IMR-90 (cell line): ENCODE results near the gene BRWD1.

Experiments used
- MXI1 ChIP-seq: IDR thresholded peaks from 2 replicates; pipeline ENCODE4 v1.6.1; 2012; ENCODE audit warnings: low read depth, mild to moderate bottlenecking, low read length, moderate library complexity, borderline replicate concordance
- POLR2A ChIP-seq: IDR thresholded peaks from 2 replicates; pipeline ENCODE4 v1.6.1; 2012; ENCODE audit warnings: mild to moderate bottlenecking, low read depth, low read length
- RFX5 ChIP-seq: IDR thresholded peaks from 2 replicates; pipeline ENCODE4 v1.8.0; 2012; ENCODE audit warnings: low read depth, mild to moderate bottlenecking, low read length, moderate library complexity
- SMC3 ChIP-seq: fragments of 150-350 bp; IDR thresholded peaks from 2 replicates; pipeline ENCODE4 v1.6.1; 2016; ENCODE audit warnings: low read depth, mild to moderate bottlenecking, antibody characterized with exemption, low read length, moderate library complexity
- TF ChIP-seq, protein P1 (sequence below): conservative IDR thresholded peaks from 2 replicates; pipeline ENCODE4 v1.5.1; 2012; ENCODE audit warnings: mild to moderate bottlenecking, low read depth, low read length, improper control_type of control experiment
- TF ChIP-seq, protein P2 (sequence below): fragments of 150-350 bp; IDR thresholded peaks from 2 replicates; pipeline ENCODE4 v1.6.1; 2017; ENCODE audit warnings: mild to moderate bottlenecking, antibody characterized with exemption, low read length, low read depth

DNA sequence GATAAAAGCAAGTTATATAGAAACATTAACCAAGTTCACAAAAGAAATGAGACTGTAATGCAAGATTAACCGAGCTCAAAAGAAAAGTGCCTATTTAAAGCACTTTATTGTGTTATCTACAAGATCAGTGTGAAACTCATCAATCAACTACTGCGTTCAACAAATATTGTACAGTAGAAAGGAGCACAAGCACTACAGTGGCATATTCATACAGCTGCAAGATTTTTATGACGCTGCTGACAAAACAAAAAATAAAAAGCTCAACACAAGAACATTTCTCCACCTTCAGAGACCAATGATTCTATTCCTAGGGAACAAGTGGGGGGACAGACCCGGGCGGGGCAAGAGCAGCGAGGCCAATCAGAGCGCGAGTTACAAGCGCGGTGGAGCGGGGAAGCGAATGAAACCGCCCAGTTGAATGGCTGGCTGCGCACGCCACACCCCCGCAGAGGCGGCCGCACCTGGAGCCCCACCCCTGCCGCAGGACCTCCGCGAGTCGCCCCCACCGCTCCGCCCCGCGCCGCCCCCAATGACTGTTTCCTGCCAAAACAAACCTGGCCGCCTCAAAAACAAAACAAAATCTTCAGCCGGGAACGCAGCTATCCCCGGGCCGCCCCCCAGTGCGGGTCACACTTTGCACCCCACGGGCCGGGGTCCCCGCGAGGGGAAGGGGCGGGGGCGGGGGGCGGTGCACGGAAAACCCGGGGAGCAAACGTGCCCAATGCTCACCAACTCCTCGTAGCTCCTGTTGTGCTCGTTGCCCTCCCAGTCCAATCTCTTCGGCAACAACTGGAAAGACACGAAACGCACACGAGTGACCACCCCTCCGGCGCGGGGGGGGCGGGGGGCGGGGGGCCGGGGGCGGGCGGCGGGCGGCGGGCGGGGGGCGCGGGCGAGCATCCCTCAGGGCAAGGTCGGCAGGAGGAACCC lies 1.1 kb downstream of the BRWD1 start:
- TF ChIP-seq RFX5: no peak
- TF ChIP-seq, protein P1, sequence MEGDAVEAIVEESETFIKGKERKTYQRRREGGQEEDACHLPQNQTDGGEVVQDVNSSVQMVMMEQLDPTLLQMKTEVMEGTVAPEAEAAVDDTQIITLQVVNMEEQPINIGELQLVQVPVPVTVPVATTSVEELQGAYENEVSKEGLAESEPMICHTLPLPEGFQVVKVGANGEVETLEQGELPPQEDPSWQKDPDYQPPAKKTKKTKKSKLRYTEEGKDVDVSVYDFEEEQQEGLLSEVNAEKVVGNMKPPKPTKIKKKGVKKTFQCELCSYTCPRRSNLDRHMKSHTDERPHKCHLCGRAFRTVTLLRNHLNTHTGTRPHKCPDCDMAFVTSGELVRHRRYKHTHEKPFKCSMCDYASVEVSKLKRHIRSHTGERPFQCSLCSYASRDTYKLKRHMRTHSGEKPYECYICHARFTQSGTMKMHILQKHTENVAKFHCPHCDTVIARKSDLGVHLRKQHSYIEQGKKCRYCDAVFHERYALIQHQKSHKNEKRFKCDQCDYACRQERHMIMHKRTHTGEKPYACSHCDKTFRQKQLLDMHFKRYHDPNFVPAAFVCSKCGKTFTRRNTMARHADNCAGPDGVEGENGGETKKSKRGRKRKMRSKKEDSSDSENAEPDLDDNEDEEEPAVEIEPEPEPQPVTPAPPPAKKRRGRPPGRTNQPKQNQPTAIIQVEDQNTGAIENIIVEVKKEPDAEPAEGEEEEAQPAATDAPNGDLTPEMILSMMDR: no peak
- TF ChIP-seq POLR2A: no peak
- no peak for TF ChIP-seq SMC3
- TF ChIP-seq, protein P2, sequence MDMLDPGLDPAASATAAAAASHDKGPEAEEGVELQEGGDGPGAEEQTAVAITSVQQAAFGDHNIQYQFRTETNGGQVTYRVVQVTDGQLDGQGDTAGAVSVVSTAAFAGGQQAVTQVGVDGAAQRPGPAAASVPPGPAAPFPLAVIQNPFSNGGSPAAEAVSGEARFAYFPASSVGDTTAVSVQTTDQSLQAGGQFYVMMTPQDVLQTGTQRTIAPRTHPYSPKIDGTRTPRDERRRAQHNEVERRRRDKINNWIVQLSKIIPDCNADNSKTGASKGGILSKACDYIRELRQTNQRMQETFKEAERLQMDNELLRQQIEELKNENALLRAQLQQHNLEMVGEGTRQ: no peak
- no peak for TF ChIP-seq MXI1
